IMR-90 (cell line): Measurements from ENCODE around the gene NELL1. TPM values are rescaled to one million over a fixed set of nuclear protein-coding genes. Genes with fewer than 3 reads are reported as not detected.

Experiments used
- ATAC-seq: fragments of 200-7000 bp; cut with Tn5 transposase; 2 replicates; pipeline ENCODE4 v1.9.1; 2020; ENCODE audit warnings: low read depth, mild to moderate bottlenecking, moderate library complexity
- BruUV-seq: library from RNA; stranded (reverse); fragments of 400-500 nt; replicated peaks from 2 replicates; lab custom pipeline; 2021; lab: Mats Ljungman, UMichigan
- CTCF ChIA-PET: fragments of 300-600 bp; formaldehyde crosslinking; extraction: SDS; loops from one replicate; lab custom pipeline; 2021; ENCODE audit warnings: antibody characterized with exemption; lab: Yijun Ruan, JAX
- POLR2A ChIA-PET: fragments of 300-600 bp; sonication (Branson Sonifier 250); formaldehyde crosslinking; loops from one replicate; lab custom pipeline; 2022; ENCODE audit warnings: antibody characterized with exemption; ENCODE audit not compliant: unreplicated experiment; lab: Charles Lee
- DNase-seq: peaks from one replicate; pipeline ENCODE4 v3.0.0; 2013
- H2AFZ ChIP-seq: replicated peaks from 2 replicates; pipeline ENCODE3; 2013; ENCODE audit warnings: low read length, mild to moderate bottlenecking; ENCODE audit not compliant: poor library complexity
- H2AK5ac ChIP-seq: 2 replicates; pipeline ENCODE4 v1.6.1; 2013; ENCODE audit warnings: low read depth, low read length, inconsistent platforms
- H2AK9ac ChIP-seq: replicated peaks from 2 replicates; pipeline ENCODE3; 2013; ENCODE audit warnings: mild to moderate bottlenecking, low read depth, low read length, moderate library complexity; ENCODE audit not compliant: poor library complexity
- H2BK120ac ChIP-seq: 2 replicates; pipeline ENCODE4 v1.6.1; 2013; ENCODE audit warnings: low read depth, low read length, inconsistent platforms
- H2BK15ac ChIP-seq: 3 replicates; pipeline ENCODE4 v1.6.1; 2013; ENCODE audit warnings: low read depth, low read length, inconsistent platforms
- H2BK20ac ChIP-seq: 2 replicates; pipeline ENCODE4 v1.6.1; 2013; ENCODE audit warnings: low read depth, mild to moderate bottlenecking, inconsistent platforms, low read length, moderate library complexity
- H2BK5ac ChIP-seq: 2 replicates; pipeline ENCODE4 v1.6.1; 2013; ENCODE audit warnings: mild to moderate bottlenecking, low read depth, low read length, inconsistent platforms; ENCODE audit not compliant: poor library complexity, severe bottlenecking
- H3K14ac ChIP-seq: replicated peaks from 2 replicates; pipeline ENCODE4 v1.6.1; 2013; ENCODE audit warnings: low read depth, low read length, inconsistent platforms
- H3K18ac ChIP-seq: 2 replicates; pipeline ENCODE4 v1.6.1; 2013; ENCODE audit warnings: low read depth, low read length, control low read depth
- H3K23ac ChIP-seq: 2 replicates; pipeline ENCODE4 v1.6.1; 2013; ENCODE audit warnings: low read depth, low read length, inconsistent platforms
- H3K27ac ChIP-seq: 2 replicates; pipeline ENCODE4 v1.5.1; 2013; ENCODE audit warnings: mild to moderate bottlenecking, control low read depth, low read length; ENCODE audit not compliant: insufficient read depth
- H3K27me3 ChIP-seq: 2 replicates; pipeline ENCODE4 v1.6.1; 2013; ENCODE audit warnings: low read length; ENCODE audit not compliant: control insufficient read depth, insufficient read depth
- H3K36me3 ChIP-seq: 2 replicates; pipeline ENCODE4 v1.6.1; 2013; ENCODE audit warnings: low read length, mixed read lengths; ENCODE audit not compliant: control insufficient read depth, insufficient read depth
- H3K4ac ChIP-seq: 2 replicates; pipeline ENCODE4 v1.6.1; 2013; ENCODE audit warnings: low read depth, low read length, inconsistent platforms
- H3K4me1 ChIP-seq: 2 replicates; pipeline ENCODE4 v1.6.1; 2013; ENCODE audit warnings: low read length, mixed read lengths; ENCODE audit not compliant: control insufficient read depth, insufficient read depth
- H3K4me2 ChIP-seq: 2 replicates; pipeline ENCODE4 v1.6.1; 2013; ENCODE audit warnings: low read depth, mild to moderate bottlenecking, control low read depth, low read length, moderate library complexity
- H3K4me3 ChIP-seq: 2 replicates; pipeline ENCODE4 v1.5.1; 2013; ENCODE audit warnings: low read depth, mild to moderate bottlenecking, control low read depth, low read length, moderate library complexity; ENCODE audit not compliant: insufficient read depth
- H3K56ac ChIP-seq: 2 replicates; pipeline ENCODE4 v1.6.1; 2013; ENCODE audit warnings: low read length, inconsistent platforms; ENCODE audit not compliant: insufficient read depth; ENCODE audit errors: extremely low read depth
- H3K79me1 ChIP-seq, 2 experiments: 2 replicates each; pipeline ENCODE4 v1.6.1; 2013; ENCODE audit warnings: low read length in 2 of 2, inconsistent platforms in 1 of 2, low read depth in 1 of 2
- H3K9ac ChIP-seq: 2 replicates; pipeline ENCODE4 v1.6.1; 2013; ENCODE audit warnings: low read depth, low read length, control low read depth
- H3K9me1 ChIP-seq: 2 replicates; pipeline ENCODE4 v1.6.1; 2013; ENCODE audit warnings: low read length, inconsistent platforms; ENCODE audit not compliant: insufficient read depth
- H3K9me3 ChIP-seq: 2 replicates; pipeline ENCODE4 v1.6.1; 2013; ENCODE audit warnings: low read length; ENCODE audit not compliant: control insufficient read depth, insufficient read depth
- H4K20me1 ChIP-seq: 2 replicates; pipeline ENCODE4 v1.6.1; 2013; ENCODE audit warnings: low read length, inconsistent platforms; ENCODE audit not compliant: insufficient read depth
- H4K5ac ChIP-seq: 2 replicates; pipeline ENCODE4 v1.6.1; 2013; ENCODE audit warnings: mild to moderate bottlenecking, low read depth, low read length, control low read depth
- H4K8ac ChIP-seq, 2 experiments: 2 replicates each; pipeline ENCODE4 v1.6.1; 2013; ENCODE audit warnings: low read depth in 2 of 2, low read length in 2 of 2, control low read depth in 1 of 2, inconsistent platforms in 1 of 2
- H4K91ac ChIP-seq: 2 replicates; pipeline ENCODE4 v1.6.1; 2013; ENCODE audit warnings: low read depth, low read length, inconsistent platforms; ENCODE audit not compliant: insufficient read depth
- BHLHE40 ChIP-seq: fragments of 150-350 bp; IDR thresholded peaks from 2 replicates; pipeline ENCODE4 v1.6.1; 2016; ENCODE audit warnings: mild to moderate bottlenecking, low read depth, low read length
- CEBPB ChIP-seq: IDR thresholded peaks from 2 replicates; pipeline ENCODE4 v1.6.1; 2012; ENCODE audit warnings: low read depth, low read length, improper control_type of control experiment
- FOS ChIP-seq: fragments of 150-350 bp; IDR thresholded peaks from 2 replicates; pipeline ENCODE4 v1.6.1; 2016; ENCODE audit warnings: low read depth, low read length
- MAFK ChIP-seq: IDR thresholded peaks from 2 replicates; pipeline ENCODE4 v1.6.1; 2012; ENCODE audit warnings: low read depth, low read length, improper control_type of control experiment
- MAZ ChIP-seq: IDR thresholded peaks from 2 replicates; pipeline ENCODE4 v1.6.1; 2012; ENCODE audit warnings: low read depth, mild to moderate bottlenecking, low read length, improper control_type of control experiment, moderate library complexity, borderline replicate concordance
- MXI1 ChIP-seq: IDR thresholded peaks from 2 replicates; pipeline ENCODE4 v1.6.1; 2012; ENCODE audit warnings: low read depth, mild to moderate bottlenecking, low read length, moderate library complexity, borderline replicate concordance
- NFE2L2 ChIP-seq: fragments of 150-350 bp; IDR thresholded peaks from 2 replicates; pipeline ENCODE4 v1.6.1; 2016; ENCODE audit warnings: low read depth, mild to moderate bottlenecking, low read length
- POLR2A ChIP-seq: IDR thresholded peaks from 2 replicates; pipeline ENCODE4 v1.6.1; 2012; ENCODE audit warnings: mild to moderate bottlenecking, low read depth, low read length
- RCOR1 ChIP-seq: IDR thresholded peaks from 2 replicates; pipeline ENCODE4 v1.6.1; 2012; ENCODE audit warnings: mild to moderate bottlenecking, low read length, improper control_type of control experiment; ENCODE audit not compliant: insufficient replicate concordance
- RFX5 ChIP-seq: IDR thresholded peaks from 2 replicates; pipeline ENCODE4 v1.8.0; 2012; ENCODE audit warnings: low read depth, mild to moderate bottlenecking, low read length, moderate library complexity
- WGBS, 2 experiments: methylation state at CpG; one replicate each; pipeline versions ENCODE4 v1.1.5 to v1.1.7; 2013; ENCODE audit warnings: missing lambda C conversion rate in 2 of 2; ENCODE audit not compliant: insufficient read length in 1 of 2; ENCODE audit errors: extremely low coverage in 2 of 2; 5-methylcytosine and 5-hydroxymethylcytosine counted together
- dilution Hi-C: fragments of 300-500 bp; cut with HindIII; formaldehyde crosslinking; loops from one replicate; pipeline ENCODE4 v1.14.3; 2018; ENCODE audit warnings: low sequenced_read_pairs; ENCODE audit not compliant: unreplicated experiment
- in situ Hi-C: fragments of 300-500 bp; cut with MboI; formaldehyde crosslinking; loops from 3 replicates; pipeline ENCODE4 v1.14.3; 2019; ENCODE audit warnings: low sequenced_read_pairs, inconsistent platforms, mixed read lengths
- intact Hi-C: fragments of 100-400 bp; cut with micrococcal nuclease; formaldehyde crosslinking; loops from 2 replicates; pipeline ENCODE4 v1.10.0; 2022
- polyA plus RNA-seq, 3 experiments: library from polyadenylated mRNA; depleted of rRNA; stranded (reverse); fragments of >200 nt; gene quantifications; 2 replicates each; pipeline ENCODE4 v1.2.3, GENCODE V29; 2012; ENCODE audit warnings: low replicate concordance in 1 of 3
- total RNA-seq: library from RNA; depleted of rRNA; stranded (reverse); fragments of >200 nt; gene quantifications from 2 replicates; pipeline ENCODE4 v1.2.3, GENCODE V29; 2012
- TF ChIP-seq, protein P1 (sequence below): fragments of 150-350 bp; IDR thresholded peaks from 2 replicates; pipeline ENCODE4 v1.6.1; 2017; ENCODE audit warnings: mild to moderate bottlenecking, antibody characterized with exemption, low read length, low read depth
- TF ChIP-seq, protein P2 (sequence below): conservative IDR thresholded peaks from 2 replicates; pipeline ENCODE4 v1.5.1; 2012; ENCODE audit warnings: mild to moderate bottlenecking, low read depth, low read length, improper control_type of control experiment
- TF ChIP-seq, protein P3 (sequence below): fragments of 150-350 bp; IDR thresholded peaks from 2 replicates; pipeline ENCODE4 v1.6.1; 2016; ENCODE audit warnings: low read depth, mild to moderate bottlenecking, low read length, moderate library complexity, borderline replicate concordance

Gene NELL1
- total and polyA plus RNA-seq, 2 of the 4 experiments (the other 2 are of a cell fraction), result not detected

- H2AFZ ChIP-seq, result no peak overlapping the region
- H3K9me1 ChIP-seq, result no peaks in the 10 kb centered on the region
- intact Hi-C loops (no loop called here), in situ Hi-C loops (no loop called here), dilution Hi-C loops (no loop called here)
- no CpG with 5 or more reads among the region's 4 CpGs for WGBS, 2 experiments
- no peak overlapping the region for H2BK15ac ChIP-seq
- H3K4me2 ChIP-seq, result no peak overlapping the region
- no peak overlapping the region for H2AK5ac ChIP-seq
- H2BK20ac ChIP-seq, result no peak overlapping the region
- ChIA-PET POLR2A (no interaction called here), CTCF (no interaction called here)
- no peak overlapping the region for H4K91ac ChIP-seq
- H3K56ac ChIP-seq, result no peak overlapping the region
- peaks cover 9% of the 10 kb centered on the region for H3K9me3 ChIP-seq
- H3K23ac ChIP-seq, result no peak overlapping the region
- no peak overlapping the region for H3K18ac ChIP-seq
- no peaks in the 10 kb centered on the region for H3K4me1 ChIP-seq
- H4K5ac ChIP-seq, result no peak overlapping the region
- no peaks in the 10 kb centered on the region for H4K20me1 ChIP-seq
- no peak overlapping the region for H2BK5ac ChIP-seq
- no peak overlapping the region for H2AK9ac ChIP-seq
- no peak overlapping the region for H4K8ac ChIP-seq
- DNase-seq (no peak), ATAC-seq (no peak)
- no peaks in the 10 kb centered on the region for H3K79me1 ChIP-seq
- no peaks in the 10 kb centered on the region for H3K36me3 ChIP-seq
- no peak overlapping the region for H2BK120ac ChIP-seq
- no peak overlapping the region for H3K9ac ChIP-seq
- H3K27ac ChIP-seq, result no peak overlapping the region
- no peak overlapping the region for H3K14ac ChIP-seq
- TF ChIP-seq BHLHE40, result no peak
- TF ChIP-seq NFE2L2, result no peak
- TF ChIP-seq FOS, result no peak
- no peak for TF ChIP-seq POLR2A
- no peak for TF ChIP-seq RCOR1
- TF ChIP-seq RFX5, result no peak
- no peak for TF ChIP-seq CEBPB
- TF ChIP-seq, protein P1, sequence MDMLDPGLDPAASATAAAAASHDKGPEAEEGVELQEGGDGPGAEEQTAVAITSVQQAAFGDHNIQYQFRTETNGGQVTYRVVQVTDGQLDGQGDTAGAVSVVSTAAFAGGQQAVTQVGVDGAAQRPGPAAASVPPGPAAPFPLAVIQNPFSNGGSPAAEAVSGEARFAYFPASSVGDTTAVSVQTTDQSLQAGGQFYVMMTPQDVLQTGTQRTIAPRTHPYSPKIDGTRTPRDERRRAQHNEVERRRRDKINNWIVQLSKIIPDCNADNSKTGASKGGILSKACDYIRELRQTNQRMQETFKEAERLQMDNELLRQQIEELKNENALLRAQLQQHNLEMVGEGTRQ, result no peak
- TF ChIP-seq, protein P2, sequence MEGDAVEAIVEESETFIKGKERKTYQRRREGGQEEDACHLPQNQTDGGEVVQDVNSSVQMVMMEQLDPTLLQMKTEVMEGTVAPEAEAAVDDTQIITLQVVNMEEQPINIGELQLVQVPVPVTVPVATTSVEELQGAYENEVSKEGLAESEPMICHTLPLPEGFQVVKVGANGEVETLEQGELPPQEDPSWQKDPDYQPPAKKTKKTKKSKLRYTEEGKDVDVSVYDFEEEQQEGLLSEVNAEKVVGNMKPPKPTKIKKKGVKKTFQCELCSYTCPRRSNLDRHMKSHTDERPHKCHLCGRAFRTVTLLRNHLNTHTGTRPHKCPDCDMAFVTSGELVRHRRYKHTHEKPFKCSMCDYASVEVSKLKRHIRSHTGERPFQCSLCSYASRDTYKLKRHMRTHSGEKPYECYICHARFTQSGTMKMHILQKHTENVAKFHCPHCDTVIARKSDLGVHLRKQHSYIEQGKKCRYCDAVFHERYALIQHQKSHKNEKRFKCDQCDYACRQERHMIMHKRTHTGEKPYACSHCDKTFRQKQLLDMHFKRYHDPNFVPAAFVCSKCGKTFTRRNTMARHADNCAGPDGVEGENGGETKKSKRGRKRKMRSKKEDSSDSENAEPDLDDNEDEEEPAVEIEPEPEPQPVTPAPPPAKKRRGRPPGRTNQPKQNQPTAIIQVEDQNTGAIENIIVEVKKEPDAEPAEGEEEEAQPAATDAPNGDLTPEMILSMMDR, result no peak
- no peak for TF ChIP-seq MAZ
- TF ChIP-seq MAFK, result no peak
- TF ChIP-seq MXI1, result no peak
- TF ChIP-seq, protein P3, sequence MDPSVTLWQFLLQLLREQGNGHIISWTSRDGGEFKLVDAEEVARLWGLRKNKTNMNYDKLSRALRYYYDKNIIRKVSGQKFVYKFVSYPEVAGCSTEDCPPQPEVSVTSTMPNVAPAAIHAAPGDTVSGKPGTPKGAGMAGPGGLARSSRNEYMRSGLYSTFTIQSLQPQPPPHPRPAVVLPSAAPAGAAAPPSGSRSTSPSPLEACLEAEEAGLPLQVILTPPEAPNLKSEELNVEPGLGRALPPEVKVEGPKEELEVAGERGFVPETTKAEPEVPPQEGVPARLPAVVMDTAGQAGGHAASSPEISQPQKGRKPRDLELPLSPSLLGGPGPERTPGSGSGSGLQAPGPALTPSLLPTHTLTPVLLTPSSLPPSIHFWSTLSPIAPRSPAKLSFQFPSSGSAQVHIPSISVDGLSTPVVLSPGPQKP, result no peak
- no peaks in the 10 kb centered on the region for H3K27me3 ChIP-seq
- no peak overlapping the region for H3K4me3 ChIP-seq
- no peak overlapping the region for H3K4ac ChIP-seq
- BruUV-seq, result no TSS peak
Measured at GRCh38 chr11:21289686-21290085, 620.3 kb downstream of the NELL1 start.
